Measurements from ENCODE around the gene ORAI3. TPM values are rescaled to one million over a fixed set of nuclear protein-coding genes. Genes with fewer than 3 reads are reported as not detected.

ORAI3 gene
- total RNA-seq, 1 experiment from 2014 or later = 26.9 TPM

GRCh38 chr16:31003744-31004143 lies 54.9 kb downstream of the ORAI3 start:
- DNase-seq (ENCODE audit: low read depth, low spot score) = no peak
- no TSS peak for BruUV-seq (replicated peaks)
- ChIA-PET CTCF (interaction anchor here (0.6 kb wide), 1 partner anchor 10 kb away, joined by 6 read pairs; no protein-coding TSS in a partner anchor), POLR2A (no interaction called here)
- no peak for TF ChIP-seq SIN3A (IDR thresholded peaks at IDR 0.05; ENCODE audit: borderline replicate concordance, insufficient read depth, low read depth, low read length)
- H3K27me3 ChIP-seq (ENCODE audit: control insufficient read depth, insufficient read depth, low read length) = no peaks in the 10 kb centered on the region
- in situ Hi-C loops (cut with HindIII; ENCODE audit: low pct_unique_long_range_greater_than_20kb, low sequenced_read_pairs) (no loop called here), intact Hi-C loops (cut with micrococcal nuclease; ENCODE audit: unreplicated experiment) (no loop called here)
- H3K36me3 ChIP-seq (ENCODE audit: control insufficient read depth, insufficient read depth, low read length) = no peaks in the 10 kb centered on the region
- peaks cover 14% of the 10 kb centered on the region for H3K4me1 ChIP-seq (ENCODE audit: control insufficient read depth, insufficient read depth, low read length)
- no peak overlapping the region for H3K27ac ChIP-seq (ENCODE audit: low read length)
- no peak overlapping the region for H3K4me3 ChIP-seq (ENCODE audit: low read depth in 2 of 2, low read length in 2 of 2)
- ATAC-seq = no peak
- H3K9me3 ChIP-seq (ENCODE audit: control insufficient read depth, insufficient read depth, low read depth, low read length) = no peaks in the 10 kb centered on the region

Other genes starting within 250 kb of the ORAI3 start
- 73.6 TPM for gene SRCAP, start 249.9 kb upstream of the ORAI3 start, total RNA-seq (2021; ENCODE audit: unreplicated experiment)
- 43.1 TPM for gene PHKG2, start 200.6 kb upstream of the ORAI3 start, total RNA-seq (2021; ENCODE audit: unreplicated experiment)
- 21.0 TPM for gene CFAP119, start 187.0 kb upstream of the ORAI3 start, total RNA-seq (2021; ENCODE audit: unreplicated experiment)
- 114 TPM for gene RNF40, start 186.7 kb upstream of the ORAI3 start, total RNA-seq (2021; ENCODE audit: unreplicated experiment)
- gene ZNF629, start 161.9 kb upstream of the ORAI3 start, total RNA-seq (2021; ENCODE audit: unreplicated experiment) = 19.2 TPM
- gene BCL7C, start 55.0 kb upstream of the ORAI3 start, total RNA-seq (2021; ENCODE audit: unreplicated experiment) = 45.8 TPM
- gene CTF1, start 52.5 kb upstream of the ORAI3 start, total RNA-seq (2021; ENCODE audit: unreplicated experiment) = 2.9 TPM
- 52.3 TPM for gene FBXL19, start 25.5 kb upstream of the ORAI3 start, total RNA-seq (2021; ENCODE audit: unreplicated experiment)
- 38.7 TPM for gene SETD1A, start 8.7 kb downstream of the ORAI3 start, total RNA-seq (2021; ENCODE audit: unreplicated experiment)
- gene HSD3B7, start 36.1 kb downstream of the ORAI3 start, total RNA-seq (2021; ENCODE audit: unreplicated experiment) = 5.4 TPM
- 3.7 TPM for gene STX1B, start 61.6 kb downstream of the ORAI3 start, total RNA-seq (2021; ENCODE audit: unreplicated experiment)
- gene STX4, start 84.5 kb downstream of the ORAI3 start, total RNA-seq (2021; ENCODE audit: unreplicated experiment) = 65.2 TPM
- gene ZNF668, start 125.2 kb downstream of the ORAI3 start, total RNA-seq (2021; ENCODE audit: unreplicated experiment) = 21.5 TPM
- gene ZNF646, start 125.4 kb downstream of the ORAI3 start, total RNA-seq (2021; ENCODE audit: unreplicated experiment) = 26.8 TPM
- 3.4 TPM for gene PRSS53, start 139.9 kb downstream of the ORAI3 start, total RNA-seq (2021; ENCODE audit: unreplicated experiment)
- 109 TPM for gene VKORC1, start 145.7 kb downstream of the ORAI3 start, total RNA-seq (2021; ENCODE audit: unreplicated experiment)
- 60.4 TPM for gene BCKDK, start 159.3 kb downstream of the ORAI3 start, total RNA-seq (2021; ENCODE audit: unreplicated experiment)
- 48.3 TPM for gene KAT8, start 168.6 kb downstream of the ORAI3 start, total RNA-seq (2021; ENCODE audit: unreplicated experiment)
- gene PRSS8, start 186.7 kb downstream of the ORAI3 start, total RNA-seq (2021; ENCODE audit: unreplicated experiment) = 0.15 TPM
- 0.23 TPM for gene PRSS36, start 201.0 kb downstream of the ORAI3 start, total RNA-seq (2021; ENCODE audit: unreplicated experiment)
- 441 TPM for gene FUS, start 231.1 kb downstream of the ORAI3 start, total RNA-seq (2021; ENCODE audit: unreplicated experiment)

Data from Panc1 (cell line).